DOHH2 (cell line): ENCODE measurements around the gene HRK.

Source experiments
- H3F3A ChIP-seq: fragments of 200-600 bp; sonication (generic), shearing (Covaris generic); 2 replicates; pipeline ENCODE4 v1.6.0; 2016; ENCODE audit warnings: antibody characterized with exemption, mild to moderate bottlenecking; ENCODE audit not compliant: control insufficient read depth, insufficient read depth
- H3K27ac ChIP-seq: fragments of 200-600 bp; sonication (generic); 2 replicates; pipeline ENCODE4 v1.5.1; 2014; ENCODE audit warnings: low read depth, mild to moderate bottlenecking, low read length, moderate library complexity
- H3K27me3 ChIP-seq: fragments of 200-600 bp; sonication (generic); 2 replicates; pipeline ENCODE4 v1.6.1; 2014; ENCODE audit warnings: mild to moderate bottlenecking, low read length, mixed read lengths; ENCODE audit not compliant: control insufficient read depth
- H3K36me3 ChIP-seq: fragments of 200-600 bp; sonication (generic); 2 replicates; pipeline ENCODE4 v1.6.1; 2014; ENCODE audit warnings: mild to moderate bottlenecking, low read length, moderate library complexity, mixed read lengths; ENCODE audit not compliant: control insufficient read depth
- H3K4me1 ChIP-seq: fragments of 200-600 bp; sonication (generic); 2 replicates; pipeline ENCODE4 v1.6.1; 2014; ENCODE audit warnings: mild to moderate bottlenecking, low read length, mixed read lengths; ENCODE audit not compliant: control insufficient read depth
- H3K4me2 ChIP-seq: fragments of 200-600 bp; sonication (generic); 2 replicates; pipeline ENCODE4 v1.6.0; 2014; ENCODE audit warnings: mild to moderate bottlenecking, low read length, moderate library complexity
- H3K4me3 ChIP-seq: fragments of 200-600 bp; sonication (generic); 2 replicates; pipeline ENCODE4 v1.5.1; 2014; ENCODE audit warnings: mild to moderate bottlenecking, low read length, mixed read lengths
- H3K79me2 ChIP-seq: fragments of 200-600 bp; sonication (generic); 2 replicates; pipeline ENCODE4 v1.6.1; 2014; ENCODE audit warnings: mild to moderate bottlenecking, low read length, mixed read lengths; ENCODE audit not compliant: control insufficient read depth
- H3K9me2 ChIP-seq: fragments of 200-600 bp; sonication (generic); replicated peaks from 2 replicates; pipeline ENCODE4 v1.6.1; 2014; ENCODE audit warnings: mild to moderate bottlenecking, low read length, mixed read lengths; ENCODE audit not compliant: control insufficient read depth
- H3K9me3 ChIP-seq: fragments of 200-600 bp; sonication (generic); 2 replicates; pipeline ENCODE4 v1.6.1; 2014; ENCODE audit warnings: antibody characterized with exemption, low read length, mixed read lengths; ENCODE audit not compliant: control insufficient read depth, insufficient read depth
- H4K20me1 ChIP-seq: fragments of 200-600 bp; sonication (generic); 2 replicates; pipeline ENCODE4 v1.6.0; 2014; ENCODE audit warnings: low read depth, mild to moderate bottlenecking, antibody characterized with exemption, low read length, moderate library complexity; ENCODE audit not compliant: control insufficient read depth, insufficient read depth
- CTCF ChIP-seq: fragments of 200-600 bp; sonication (generic); IDR thresholded peaks from one replicate; pipeline ENCODE4 v1.5.1; 2014; ENCODE audit warnings: antibody characterized with exemption, mild to moderate bottlenecking, low read depth, low read length; ENCODE audit not compliant: poor library complexity, severe bottlenecking
- EZH2phosphoT487 ChIP-seq: fragments of 200-600 bp; sonication (generic); IDR thresholded peaks from 2 replicates; pipeline ENCODE4 v1.6.1; 2017; ENCODE audit warnings: borderline replicate concordance, mild to moderate bottlenecking, antibody characterized with exemption, low read length, moderate library complexity, mixed read lengths

Gene HRK

GRCh38 chr12:116855744-116856470, 25.3 kb downstream of the HRK start:
- H3K9me2 ChIP-seq = no peaks in the 10 kb centered on the region
- no peaks in the 10 kb centered on the region for H3K9me3 ChIP-seq
- peaks cover 37% of the 10 kb centered on the region for H3F3A ChIP-seq
- H4K20me1 ChIP-seq = no peaks in the 10 kb centered on the region
- TF ChIP-seq EZH2phosphoT487 = no peak
- no peak for TF ChIP-seq CTCF
- peaks cover 78% of the 10 kb centered on the region for H3K4me1 ChIP-seq
- peaks cover 33% of the 10 kb centered on the region for H3K79me2 ChIP-seq
- H3K4me2 ChIP-seq = no peak overlapping the region
- no peaks in the 10 kb centered on the region for H3K27me3 ChIP-seq
- peak overlapping the region; percentile 98; the same call in 1 of the 2 replicates for H3K27ac ChIP-seq
- peaks cover 46% of the 10 kb centered on the region for H3K36me3 ChIP-seq
- no peak overlapping the region for H3K4me3 ChIP-seq

- H3K4me1 ChIP-seq = peaks cover 54% of the 10 kb centered on the region
- H3K9me3 ChIP-seq = no peaks in the 10 kb centered on the region
- no peaks in the 10 kb centered on the region for H4K20me1 ChIP-seq
- 0 out of 2 replicates have a peak overlapping the region, but pooled peaks have one; percentile 4 for H3K27ac ChIP-seq
- H3K9me2 ChIP-seq = no peaks in the 10 kb centered on the region
- no peak for TF ChIP-seq EZH2phosphoT487
- TF ChIP-seq CTCF = no peak
- H3K36me3 ChIP-seq = peaks cover 26% of the 10 kb centered on the region
- H3F3A ChIP-seq = peaks cover 14% of the 10 kb centered on the region
- H3K79me2 ChIP-seq = peaks cover 19% of the 10 kb centered on the region
- no peak overlapping the region for H3K4me3 ChIP-seq
- H3K4me2 ChIP-seq = no peak overlapping the region
- no peaks in the 10 kb centered on the region for H3K27me3 ChIP-seq
Observed at GRCh38 chr12:116853507-116853906, 27.7 kb downstream of the HRK start.

GRCh38 chr12:116852303-116852702, 28.9 kb downstream of the HRK start:
- Histone ChIP-seq H3K79me2 (peaks cover 16% of the 10 kb centered on the region), H3K9me3 (no peaks in the 10 kb centered on the region), H3K27me3 (no peaks in the 10 kb centered on the region), H3K4me1 (peaks cover 44% of the 10 kb centered on the region), H3K4me2 (no peak overlapping the region), H3K36me3 (peaks cover 22% of the 10 kb centered on the region), H3F3A (peaks cover 7% of the 10 kb centered on the region), H3K9me2 (no peaks in the 10 kb centered on the region), H3K27ac (no peak overlapping the region), H4K20me1 (no peaks in the 10 kb centered on the region), H3K4me3 (no peak overlapping the region)
- no peak for TF ChIP-seq CTCF
- TF ChIP-seq EZH2phosphoT487 = no peak
